Neutrophil (primary cell): ENCODE results near the gene SHB.
A peak's percentile ranks its signal among the peaks of the same experiment; 100 is the strongest.

ENCODE experiments used
- H3K27ac ChIP-seq: fragments of 200-600 bp; sonication (generic); 2 replicates; pipeline ENCODE4 v1.5.1; 2016; ENCODE audit warnings: mild to moderate bottlenecking, moderate library complexity
- H3K27me3 ChIP-seq: fragments of 200-600 bp; sonication (generic); 2 replicates; pipeline ENCODE4 v1.6.0; 2016; ENCODE audit warnings: mild to moderate bottlenecking
- H3K36me3 ChIP-seq: fragments of 200-600 bp; sonication (generic); 2 replicates; pipeline ENCODE4 v1.5.1; 2017
- H3K4me1 ChIP-seq, 2 experiments: fragments of 200-600 bp in 1 of 2; sonication (generic) in 1 of 2; 1 replicate in 1 of 2; 2 replicates in 1 of 2; pipeline versions ENCODE4 v1.5.1 to v1.6.1; 2013 to 2016; ENCODE audit warnings: low read depth in 1 of 2, low read length in 1 of 2, mild to moderate bottlenecking in 1 of 2, moderate library complexity in 1 of 2; ENCODE audit not compliant: control insufficient read depth in 1 of 2, insufficient read depth in 1 of 2
- H3K4me3 ChIP-seq, 2 experiments: fragments of 200-600 bp in 1 of 2; sonication (generic) in 1 of 2; 1 replicate in 1 of 2; 2 replicates in 1 of 2; pipeline ENCODE4 v1.5.1; 2013 to 2016; ENCODE audit warnings: low read depth in 1 of 2, low read length in 1 of 2, mild to moderate bottlenecking in 1 of 2, moderate library complexity in 1 of 2
- H3K9me3 ChIP-seq: fragments of 200-600 bp; sonication (generic); 2 replicates; pipeline ENCODE4 v1.5.1; 2016
- CTCF ChIP-seq: fragments of 200-600 bp; sonication (generic); IDR thresholded peaks from 2 replicates; pipeline ENCODE4 v1.5.1; 2016; ENCODE audit warnings: antibody characterized with exemption

The SHB gene

GRCh38 chr9:38054653-38055052, 14.4 kb downstream of the SHB start:
- no peak overlapping the region for H3K4me3 ChIP-seq
- peaks cover 30% of the 10 kb centered on the region for H3K27me3 ChIP-seq
- H3K4me1 ChIP-seq: no peaks in the 10 kb centered on the region
- TF ChIP-seq CTCF: no peak
- no peak overlapping the region for H3K27ac ChIP-seq
- no peaks in the 10 kb centered on the region for H3K9me3 ChIP-seq
- H3K36me3 ChIP-seq: no peaks in the 10 kb centered on the region

- Histone ChIP-seq H3K36me3 (no peaks in the 10 kb centered on the region), H3K4me1 (peaks cover 1 to 4% of the 10 kb centered on the region in 2 experiments)
- TF ChIP-seq CTCF: no peak
Observed at GRCh38 chr9:38053697-38054461, 15.1 kb downstream of the SHB start.

GRCh38 chr9:38051780-38052546, 17.1 kb downstream of the SHB start:
- Histone ChIP-seq H3K27me3 (peaks cover 26% of the 10 kb centered on the region), H3K9me3 (no peaks in the 10 kb centered on the region), H3K4me3 (no peak overlapping the region), H3K36me3 (no peaks in the 10 kb centered on the region), H3K27ac (no peak overlapping the region), H3K4me1 (peaks cover 20 to 23% of the 10 kb centered on the region in 2 experiments)
- no peak for TF ChIP-seq CTCF

More at GRCh38 chr9:38053697-38054461, 15.1 kb downstream of the SHB start:
- peaks cover 27% of the 10 kb centered on the region for H3K27me3 ChIP-seq
- H3K9me3 ChIP-seq: no peaks in the 10 kb centered on the region
- H3K4me3 ChIP-seq: no peak overlapping the region
- H3K27ac ChIP-seq: no peak overlapping the region

- TF ChIP-seq CTCF: no peak
- H3K27ac ChIP-seq: peak overlapping the region; percentile 84
- peak overlapping the region in 1 of 2 experiments; percentile 42 for H3K4me3 ChIP-seq
- peaks cover 5% of the 10 kb centered on the region for H3K27me3 ChIP-seq
- no peaks in the 10 kb centered on the region for H3K36me3 ChIP-seq
- H3K4me1 ChIP-seq: peaks cover 34 to 37% of the 10 kb centered on the region in 2 experiments
- H3K9me3 ChIP-seq: no peaks in the 10 kb centered on the region
Observed at GRCh38 chr9:38048316-38048969, 20.6 kb downstream of the SHB start.

GRCh38 chr9:38047301-38048251, 21.5 kb downstream of the SHB start:
- H3K9me3 ChIP-seq: no peaks in the 10 kb centered on the region
- peak overlapping the region; percentile 42 for H3K4me3 ChIP-seq
- H3K36me3 ChIP-seq: no peaks in the 10 kb centered on the region
- TF ChIP-seq CTCF: no peak
- H3K27me3 ChIP-seq: peaks cover 3% of the 10 kb centered on the region
- peaks cover 34 to 39% of the 10 kb centered on the region in 2 experiments for H3K4me1 ChIP-seq
- peak overlapping the region; percentile 84 for H3K27ac ChIP-seq
